ENCODE results near the gene TENM4. TPM values are rescaled to one million over a fixed set of nuclear protein-coding genes. Genes with fewer than 3 reads are reported as not detected.

Gene TENM4
- total RNA-seq (2022; extraction: Qiagen RNA extraction), result 0.03 to 0.15 TPM (median 0.06 TPM) in 5 replicates

GRCh38 chr11:79440571-79441460 lies at the start of gene TENM4:
TSS of gene TENM4 (minus strand) at chr11:79441030. CDS start at chr11:79069944, 371,086 bp downstream.

